GM12878 (cell line): ENCODE data around the gene ATXN7L1.

Source experiments
- CTCF ChIP-seq, 3 experiments: IDR thresholded peaks in 2 of 3; conservative IDR thresholded peaks in 1 of 3; 2 replicates each; pipeline ENCODE4 v1.5.1; 2011; ENCODE audit warnings: low read depth in 3 of 3, low read length in 3 of 3, mild to moderate bottlenecking in 3 of 3, control low read depth in 2 of 3, moderate library complexity in 2 of 3, inconsistent platforms in 1 of 3, mixed read lengths in 1 of 3; ENCODE audit not compliant: control insufficient read depth in 2 of 3, insufficient read depth in 1 of 3; ENCODE audit errors: extremely low read depth in 1 of 3
- KDM1A ChIP-seq: fragments of 200-600 bp; sonication (generic); IDR thresholded peaks from 2 replicates; pipeline ENCODE4 v1.6.1; 2016; ENCODE audit warnings: borderline replicate concordance
- NFYA ChIP-seq: IDR thresholded peaks from 2 replicates; pipeline ENCODE4 v1.6.1; 2011; ENCODE audit warnings: low read depth, mild to moderate bottlenecking, low read length, improper control_type of control experiment, borderline replicate concordance
- REST ChIP-seq: IDR thresholded peaks from 2 replicates; pipeline ENCODE4 v1.6.1; 2012; ENCODE audit warnings: mild to moderate bottlenecking, low read depth, low read length
- SUPT20H ChIP-seq: IDR thresholded peaks from 2 replicates; pipeline ENCODE4 v1.6.1; 2011; ENCODE audit warnings: low read depth, mild to moderate bottlenecking, low read length, moderate library complexity, borderline replicate concordance; ENCODE audit not compliant: control insufficient read depth

- no peak for TF ChIP-seq REST
- no peak for TF ChIP-seq CTCF (IDR thresholded peaks at IDR 0.05 in 2 of 3, conservative IDR thresholded peaks at IDR 0.05 in 1 of 3; ENCODE audit: control insufficient read depth in 2 of 3, extremely low read depth in 1 of 3, insufficient read depth in 1 of 3, low read depth in 3 of 3, low read length in 3 of 3)
- no peak for TF ChIP-seq KDM1A
- TF ChIP-seq NFYA, result no peak
- TF ChIP-seq SUPT20H, result no peak
Observed at GRCh38 chr7:105675934-105676371, 200.4 kb downstream of the ATXN7L1 start.
